Measurements from ENCODE around the gene NGDN. TPM values are rescaled to one million over a fixed set of nuclear protein-coding genes. Genes with fewer than 3 reads are reported as not detected.

The NGDN gene
- total RNA-seq, 3 donors from 2014 or later (not counting 1 experiment from before 2014, with no cell fraction given) = 110 to 136 (median 126) TPM

DNA sequence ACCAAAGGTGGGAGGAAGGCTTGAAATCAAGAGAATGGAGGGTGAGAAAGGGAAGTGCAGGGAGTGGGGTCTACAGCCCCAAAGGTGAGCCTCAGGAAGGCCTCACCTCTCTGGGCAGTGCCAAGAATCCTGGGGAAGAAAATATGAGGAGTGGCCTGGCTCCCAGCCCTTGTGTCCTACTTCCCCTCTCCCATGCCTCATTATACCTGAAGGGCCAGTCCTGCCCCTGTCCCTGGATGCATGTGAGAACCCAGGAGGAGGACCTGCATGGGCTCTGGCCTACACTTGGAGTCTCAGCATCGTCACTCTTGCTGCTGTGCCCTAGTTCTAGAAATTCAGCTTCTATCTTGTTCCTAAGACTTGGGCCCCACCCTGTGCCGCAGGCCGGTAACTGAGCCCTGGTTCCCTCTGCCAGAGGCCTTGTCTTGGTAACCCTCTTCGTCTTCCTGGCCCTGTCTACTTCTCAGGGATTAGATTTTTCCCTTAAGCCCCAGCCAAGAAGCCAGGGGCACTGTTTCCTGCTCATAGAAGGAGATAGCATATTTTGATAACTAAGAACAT is 23.1 kb upstream of the NGDN start:
- no peaks in the 10 kb centered on the region for H3K4me1 Mint-ChIP-seq
- WGBS (ENCODE audit: insufficient coverage) = 92% methylated on average over 3 of the region's 4 CpGs
- TF ChIP-seq, protein P1, sequence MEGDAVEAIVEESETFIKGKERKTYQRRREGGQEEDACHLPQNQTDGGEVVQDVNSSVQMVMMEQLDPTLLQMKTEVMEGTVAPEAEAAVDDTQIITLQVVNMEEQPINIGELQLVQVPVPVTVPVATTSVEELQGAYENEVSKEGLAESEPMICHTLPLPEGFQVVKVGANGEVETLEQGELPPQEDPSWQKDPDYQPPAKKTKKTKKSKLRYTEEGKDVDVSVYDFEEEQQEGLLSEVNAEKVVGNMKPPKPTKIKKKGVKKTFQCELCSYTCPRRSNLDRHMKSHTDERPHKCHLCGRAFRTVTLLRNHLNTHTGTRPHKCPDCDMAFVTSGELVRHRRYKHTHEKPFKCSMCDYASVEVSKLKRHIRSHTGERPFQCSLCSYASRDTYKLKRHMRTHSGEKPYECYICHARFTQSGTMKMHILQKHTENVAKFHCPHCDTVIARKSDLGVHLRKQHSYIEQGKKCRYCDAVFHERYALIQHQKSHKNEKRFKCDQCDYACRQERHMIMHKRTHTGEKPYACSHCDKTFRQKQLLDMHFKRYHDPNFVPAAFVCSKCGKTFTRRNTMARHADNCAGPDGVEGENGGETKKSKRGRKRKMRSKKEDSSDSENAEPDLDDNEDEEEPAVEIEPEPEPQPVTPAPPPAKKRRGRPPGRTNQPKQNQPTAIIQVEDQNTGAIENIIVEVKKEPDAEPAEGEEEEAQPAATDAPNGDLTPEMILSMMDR (IDR thresholded peaks at IDR 0.05) = no peak
- H3K4me1 ChIP-seq (ENCODE audit: control insufficient read depth, insufficient read depth, low read length) = no peaks in the 10 kb centered on the region
- no peaks in the 10 kb centered on the region for H3K27me3 ChIP-seq (ENCODE audit: control insufficient read depth, insufficient read depth, low read length)
- DNase-seq (no peak), ATAC-seq (no peak)
- no peaks in the 10 kb centered on the region for H3K9me3 Mint-ChIP-seq
- H3K4me3 ChIP-seq (ENCODE audit: low read length) = no peak overlapping the region
- H3K9me3 ChIP-seq (ENCODE audit: control insufficient read depth, insufficient read depth, low read length) = no peaks in the 10 kb centered on the region
- H3K27ac ChIP-seq (ENCODE audit: low read length) = no peak overlapping the region
- H3K27me3 Mint-ChIP-seq (ENCODE audit: low read depth in 2 of 2) = peaks cover 17 to 24% of the 10 kb centered on the region in 2 donors
- H3K27ac Mint-ChIP-seq = no peak overlapping the region
- H3K36me3 ChIP-seq (ENCODE audit: control insufficient read depth, insufficient read depth, low read length) = no peaks in the 10 kb centered on the region
- intact Hi-C loops (cut with micrococcal nuclease) = no loop called here
- H3K36me3 Mint-ChIP-seq = no peaks in the 10 kb centered on the region
- H3K4me3 Mint-ChIP-seq = no peak overlapping the region

DNA sequence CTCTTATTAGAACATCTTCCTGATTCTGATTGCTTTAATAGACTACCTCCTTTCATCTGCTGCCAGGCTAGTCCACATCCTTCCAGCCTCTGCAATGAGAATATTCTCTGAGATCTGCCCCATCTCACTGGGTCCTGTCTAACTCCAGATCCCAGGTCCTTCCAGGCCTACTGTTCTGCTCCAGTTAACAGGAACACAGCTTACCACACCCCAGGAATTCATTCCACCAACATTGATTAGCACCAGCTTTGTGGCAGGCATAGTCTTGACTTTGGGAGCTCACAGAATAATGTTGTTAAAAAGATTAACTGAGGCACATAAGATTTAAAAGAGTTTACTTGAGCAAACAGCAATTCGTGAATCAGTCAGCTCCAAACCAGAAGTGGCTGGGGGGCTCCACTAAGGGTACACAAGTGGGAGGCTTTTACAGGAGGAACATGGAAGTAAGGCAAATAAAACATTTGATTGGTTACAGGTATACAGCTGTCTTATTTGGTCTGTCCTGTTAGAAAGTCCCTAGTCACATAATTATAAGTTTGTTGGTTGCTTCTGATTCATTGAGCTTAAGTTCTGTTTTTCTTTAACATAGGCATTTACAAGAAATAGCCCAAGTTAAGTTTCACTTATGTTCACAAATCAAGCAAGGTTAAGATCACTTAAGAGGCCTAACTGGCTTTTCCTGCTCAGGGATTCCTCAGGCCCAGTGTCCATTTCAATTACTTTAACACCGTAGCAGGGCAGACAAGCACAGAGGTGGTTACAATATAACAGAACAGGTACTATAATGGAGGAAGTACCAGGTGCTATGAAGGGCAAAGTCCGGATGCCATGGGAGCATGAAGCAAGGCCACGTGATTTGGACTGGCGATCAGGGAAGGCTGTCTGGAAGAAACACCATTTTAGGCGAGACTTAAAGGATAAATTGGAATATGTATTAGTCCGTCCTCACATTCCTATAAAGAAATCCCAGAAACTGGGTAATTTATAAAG is 21.8 kb upstream of the NGDN start:
- no peak for ATAC-seq

DNA sequence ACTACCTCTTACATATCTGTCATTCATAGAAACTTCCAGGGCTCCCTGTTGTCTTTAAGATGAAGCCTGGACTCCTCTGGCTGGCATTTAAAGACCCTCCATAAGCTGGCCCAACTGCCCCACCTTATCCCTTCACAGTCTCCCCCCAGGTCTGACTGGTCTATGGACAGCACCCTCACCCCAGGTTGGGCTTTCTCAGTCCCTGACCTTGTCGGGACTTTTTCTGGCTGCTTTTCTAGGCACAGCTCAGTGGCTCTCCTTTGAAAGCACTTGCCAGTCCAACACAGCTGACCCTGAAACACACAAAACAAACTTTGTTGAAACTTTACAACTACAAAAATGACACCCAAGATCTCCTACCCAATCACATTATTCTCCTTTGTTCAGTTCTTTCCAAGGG is 20.2 kb upstream of the NGDN start:
- Mint-ChIP-seq H3K36me3 (no peaks in the 10 kb centered on the region), H3K4me3 (no peak overlapping the region), H3K9me3 (no peaks in the 10 kb centered on the region), H3K27me3 (ENCODE audit: low read depth in 2 of 2) (peaks cover 19 to 24% of the 10 kb centered on the region in 2 donors), H3K27ac (no peak overlapping the region), H3K4me1 (no peaks in the 10 kb centered on the region)
- no peak for DNase-seq
- intact Hi-C loops (cut with micrococcal nuclease) = no loop called here
- H3K36me3 ChIP-seq (ENCODE audit: control insufficient read depth, insufficient read depth, low read length) = no peaks in the 10 kb centered on the region
- no peaks in the 10 kb centered on the region for H3K27me3 ChIP-seq (ENCODE audit: control insufficient read depth, insufficient read depth, low read length)
- H3K4me3 ChIP-seq (ENCODE audit: low read length) = no peak overlapping the region
- WGBS (ENCODE audit: insufficient coverage) = 79% methylated on average over 1 of the region's 1 CpG
- H3K27ac ChIP-seq (ENCODE audit: low read length) = no peak overlapping the region
- H3K9me3 ChIP-seq (ENCODE audit: control insufficient read depth, insufficient read depth, low read length) = no peaks in the 10 kb centered on the region
- no peak for ATAC-seq
- H3K4me1 ChIP-seq (ENCODE audit: control insufficient read depth, insufficient read depth, low read length) = no peaks in the 10 kb centered on the region
- TF ChIP-seq, protein P1 (IDR thresholded peaks at IDR 0.05) = no peak

More for the DNA sequence above, 21.8 kb upstream of the NGDN start:
- Histone ChIP-seq H3K4me1 (ENCODE audit: control insufficient read depth, insufficient read depth, low read length) (no peaks in the 10 kb centered on the region), H3K9me3 (ENCODE audit: control insufficient read depth, insufficient read depth, low read length) (no peaks in the 10 kb centered on the region), H3K36me3 (ENCODE audit: control insufficient read depth, insufficient read depth, low read length) (no peaks in the 10 kb centered on the region), H3K4me3 (ENCODE audit: low read length) (no peak overlapping the region), H3K27ac (ENCODE audit: low read length) (no peak overlapping the region), H3K27me3 (ENCODE audit: control insufficient read depth, insufficient read depth, low read length) (no peaks in the 10 kb centered on the region)
- no peaks in the 10 kb centered on the region for H3K4me1 Mint-ChIP-seq
- WGBS (ENCODE audit: insufficient coverage) = 91% methylated on average over 7 of the region's 7 CpGs
- no peak for DNase-seq
- peaks cover 11 to 22% of the 10 kb centered on the region in 2 donors for H3K27me3 Mint-ChIP-seq (ENCODE audit: low read depth in 2 of 2)
- H3K4me3 Mint-ChIP-seq = no peak overlapping the region
- intact Hi-C loops (cut with micrococcal nuclease) = no loop called here
- H3K9me3 Mint-ChIP-seq = no peaks in the 10 kb centered on the region
- H3K27ac Mint-ChIP-seq = no peak overlapping the region
- no peaks in the 10 kb centered on the region for H3K36me3 Mint-ChIP-seq
- TF ChIP-seq, protein P1 (IDR thresholded peaks at IDR 0.05) = no peak
